Anterior cingulate cortex (tissue), 58 donors: ENCODE data around the gene PILRA.
"Not testable (repeated sequence)": the region's sequence is repeated elsewhere in the genome, so short reads cannot be mapped to it uniquely, and the experiment has no call there.

Source experiments
- DNase-seq, 58 donors: peaks; one replicate each; lab custom pipeline; 2025; lab: John Stamatoyannopoulos, UW

The PILRA gene

GRCh38 chr7:100357131-100357561, 16.1 kb upstream of the PILRA start:
- no peak for DNase-seq

GRCh38 chr7:100358027-100358856, 15.0 kb upstream of the PILRA start, which contains the start of gene PILRB:
Gene PILRB, plus strand, starts transcription at chr7:100358117. Its CDS starts 186 bp downstream, at chr7:100358303.
- DNase-seq, result no peak

GRCh38 chr7:100358857-100359212, 14.5 kb upstream of the PILRA start:
- no peak for DNase-seq

- DNase-seq, result no peak
Observed at GRCh38 chr7:100360135-100360854, 13.0 kb upstream of the PILRA start.

GRCh38 chr7:100363098-100363497, 10.2 kb upstream of the PILRA start:
- DNase-seq, result no peak

GRCh38 chr7:100363797-100364196, 9.5 kb upstream of the PILRA start:
- not testable (repeated sequence) for DNase-seq

GRCh38 chr7:100364480-100364879, 8.8 kb upstream of the PILRA start:
- no peak for DNase-seq

GRCh38 chr7:100365998-100366367, 7.3 kb upstream of the PILRA start:
- not testable (repeated sequence) for DNase-seq

- DNase-seq, result no peak
Observed at GRCh38 chr7:100366411-100367250, 6.7 kb upstream of the PILRA start.

- DNase-seq, result peak in 1 of 58 donors; percentile 7
Observed at GRCh38 chr7:100367251-100367620, 6.1 kb upstream of the PILRA start.

- DNase-seq, result peak in 9 of 58 donors; percentile 5 to 44 (median 26)
Observed at GRCh38 chr7:100367676-100368613, 5.3 kb upstream of the PILRA start.

GRCh38 chr7:100369105-100369504, 4.2 kb upstream of the PILRA start:
- peak in 33 of 58 donors; percentile 9 to 63 (median 33) for DNase-seq

GRCh38 chr7:100370303-100370702, 3.0 kb upstream of the PILRA start:
- no peak for DNase-seq

- DNase-seq, result no peak
Observed at GRCh38 chr7:100370746-100371145, 2.5 kb upstream of the PILRA start.

- no peak for DNase-seq
Observed at GRCh38 chr7:100371561-100372171, 1.6 kb upstream of the PILRA start.

- DNase-seq, result peak in 2 of 58 donors; percentile 3 to 22
Observed at GRCh38 chr7:100372256-100372655, 1.0 kb upstream of the PILRA start.

- no peak for DNase-seq
Observed at GRCh38 chr7:100372694-100373093, 593 bp upstream of the PILRA start.

- DNase-seq, result peak in 1 of 58 donors; percentile 9
Observed at GRCh38 chr7:100373870-100374598, 747 bp downstream of the PILRA start.

- DNase-seq, result no peak
Observed at GRCh38 chr7:100374601-100375000, 1.3 kb downstream of the PILRA start.
